ENCODE results near the gene MCHR1.
"Not testable (repeated sequence)": the region's sequence is repeated elsewhere in the genome, so short reads cannot be mapped to it uniquely, and the experiment has no call there.

MCHR1 gene, protein sequence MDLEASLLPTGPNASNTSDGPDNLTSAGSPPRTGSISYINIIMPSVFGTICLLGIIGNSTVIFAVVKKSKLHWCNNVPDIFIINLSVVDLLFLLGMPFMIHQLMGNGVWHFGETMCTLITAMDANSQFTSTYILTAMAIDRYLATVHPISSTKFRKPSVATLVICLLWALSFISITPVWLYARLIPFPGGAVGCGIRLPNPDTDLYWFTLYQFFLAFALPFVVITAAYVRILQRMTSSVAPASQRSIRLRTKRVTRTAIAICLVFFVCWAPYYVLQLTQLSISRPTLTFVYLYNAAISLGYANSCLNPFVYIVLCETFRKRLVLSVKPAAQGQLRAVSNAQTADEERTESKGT

DNA sequence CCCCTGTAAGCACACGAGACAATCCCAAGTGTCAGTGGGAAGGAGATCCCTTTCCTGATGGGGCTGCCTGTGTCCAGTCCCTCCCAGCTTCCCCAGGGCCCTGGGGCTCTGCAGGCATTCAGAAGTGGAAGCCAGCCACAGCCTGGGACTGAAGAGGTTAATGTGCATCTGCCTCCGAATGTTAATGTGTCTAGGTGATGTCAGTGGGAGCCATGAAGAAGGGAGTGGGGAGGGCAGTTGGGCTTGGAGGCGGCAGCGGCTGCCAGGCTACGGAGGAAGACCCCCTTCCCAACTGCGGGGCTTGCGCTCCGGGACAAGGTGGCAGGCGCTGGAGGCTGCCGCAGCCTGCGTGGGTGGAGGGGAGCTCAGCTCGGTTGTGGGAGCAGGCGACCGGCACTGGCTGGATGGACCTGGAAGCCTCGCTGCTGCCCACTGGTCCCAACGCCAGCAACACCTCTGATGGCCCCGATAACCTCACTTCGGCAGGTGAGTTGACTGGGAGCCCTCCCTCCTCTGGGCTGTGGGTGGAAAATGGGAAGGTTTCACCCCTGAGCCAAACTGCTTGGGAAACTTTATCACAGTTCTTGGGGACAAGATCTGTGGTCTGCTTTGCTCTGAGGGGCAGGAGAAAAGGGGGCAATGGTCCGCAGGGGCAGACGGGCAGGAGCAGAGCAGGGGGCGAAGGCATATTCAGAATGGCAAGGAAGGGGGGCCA lies at the start of gene MCHR1:
MCHR1 (plus strand) TSS at position 236 of the 715 bp plus-strand sequence; CDS start at position 405, 169 bp downstream.
- no peak for DNase-seq

DNA sequence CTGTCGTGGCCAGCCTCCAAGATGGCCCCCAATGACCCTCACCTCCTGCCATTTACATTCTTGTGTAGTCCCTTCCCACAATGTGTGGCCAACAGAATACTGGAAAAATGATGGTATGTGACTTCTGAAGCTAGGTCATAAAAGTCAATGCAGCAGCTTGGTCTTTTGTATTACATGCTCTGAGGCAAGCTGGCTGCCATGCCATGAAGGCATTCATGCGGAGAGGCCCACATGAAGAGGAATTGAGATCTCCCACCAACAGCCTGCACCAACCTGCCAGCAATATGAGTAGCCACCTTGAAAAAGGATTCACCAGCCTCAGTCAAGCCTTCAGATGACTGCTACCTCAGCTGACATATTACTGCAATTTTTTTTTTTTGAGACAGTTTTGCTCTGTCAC lies 47.4 kb upstream of the MCHR1 start:
- no peak for DNase-seq

DNA sequence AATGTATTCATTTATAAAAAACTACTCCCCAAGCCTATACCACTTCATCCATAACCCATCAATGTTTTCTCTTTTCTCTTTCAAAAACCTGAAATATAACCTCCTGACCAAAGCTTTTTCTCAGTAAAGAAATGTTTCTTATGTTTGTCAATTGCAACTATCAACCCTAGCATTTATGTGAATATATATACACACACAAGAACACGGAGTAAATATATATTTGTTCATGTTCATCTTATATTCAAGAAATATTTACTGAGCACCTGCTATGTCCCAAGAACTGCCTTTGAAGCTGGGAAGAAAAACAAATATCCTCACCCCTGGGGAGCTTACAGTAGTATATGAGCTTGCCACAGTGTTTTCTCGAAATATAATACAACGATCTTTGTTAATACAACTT lies 46.2 kb upstream of the MCHR1 start:
- DNase-seq = no peak

DNA sequence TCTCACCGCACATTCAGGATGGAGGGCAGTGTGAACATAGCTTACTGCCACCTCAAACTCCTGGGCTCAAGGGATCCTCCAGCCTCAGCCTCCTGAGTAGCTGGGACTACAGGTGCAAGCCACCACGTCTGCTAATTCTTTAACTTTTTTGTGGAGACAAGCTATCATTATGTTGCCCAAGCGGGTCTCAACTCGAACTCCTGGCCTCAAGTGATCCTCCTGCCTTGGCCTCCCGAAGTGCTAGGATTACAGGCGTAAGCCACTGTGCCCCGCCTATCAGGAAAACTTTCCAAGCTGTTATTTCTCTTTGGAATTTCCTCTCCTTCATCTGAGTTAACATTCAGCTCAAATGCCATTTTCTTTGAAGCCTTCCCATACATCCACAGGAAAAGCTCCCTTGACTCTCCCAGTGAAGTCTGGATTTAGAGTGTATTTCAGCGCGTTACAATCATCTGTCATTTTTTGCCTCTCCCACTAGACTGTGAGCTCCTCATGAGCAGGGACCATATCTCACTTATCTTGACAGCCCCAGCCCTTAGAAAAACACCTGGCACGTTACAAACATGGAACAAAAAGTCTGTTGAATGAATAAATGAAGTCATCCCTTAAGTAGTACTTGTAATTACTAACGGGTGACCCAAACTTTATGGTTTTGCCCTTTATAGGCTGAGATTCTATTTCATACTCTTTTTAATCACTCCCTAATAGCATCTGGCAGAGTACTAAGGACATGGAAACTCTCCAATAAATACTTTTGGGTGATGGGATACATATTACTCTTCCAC lies 45.0 kb upstream of the MCHR1 start:
- no peak for DNase-seq

DNA sequence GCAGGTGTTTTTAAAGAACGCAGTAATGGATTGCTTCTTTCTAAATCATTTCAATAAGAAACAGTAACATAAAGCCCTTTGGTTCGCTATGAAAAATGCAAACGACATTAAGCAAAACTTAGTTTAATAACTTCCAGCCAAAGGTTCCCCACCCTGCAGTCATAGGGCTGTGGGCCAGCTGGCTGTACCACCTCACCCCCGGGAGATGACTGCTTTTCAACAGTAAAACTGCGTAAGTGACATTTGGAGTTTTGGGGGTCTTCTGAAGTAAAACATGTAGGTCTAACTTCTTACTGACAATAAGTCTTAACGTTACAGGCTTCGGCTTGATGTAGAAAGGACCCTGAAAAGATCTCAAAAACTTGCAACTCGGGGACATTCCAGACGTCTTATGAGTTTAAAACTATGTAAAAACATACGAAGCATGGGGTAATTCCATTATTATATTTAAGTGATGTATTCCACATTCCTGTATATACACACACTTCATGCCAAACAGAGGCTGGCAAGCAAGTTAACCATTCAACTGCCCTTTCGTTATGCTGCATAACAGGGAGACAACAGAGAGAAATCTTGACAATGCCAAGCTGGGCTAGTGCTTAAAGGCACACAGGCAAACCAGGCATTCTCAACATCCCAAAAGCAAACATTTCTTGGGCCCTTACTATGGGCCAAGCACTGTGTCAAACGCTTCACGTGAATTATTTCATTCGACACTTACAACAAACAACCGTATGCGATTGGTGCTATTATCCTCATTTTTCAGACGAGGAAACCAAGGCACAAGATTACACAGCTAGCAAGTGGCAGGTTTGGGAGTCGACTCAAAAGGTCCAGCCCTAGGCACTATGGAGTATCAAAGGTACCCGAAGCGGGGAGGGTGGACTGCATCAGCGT lies 44.0 kb upstream of the MCHR1 start:
- no peak for DNase-seq

DNA sequence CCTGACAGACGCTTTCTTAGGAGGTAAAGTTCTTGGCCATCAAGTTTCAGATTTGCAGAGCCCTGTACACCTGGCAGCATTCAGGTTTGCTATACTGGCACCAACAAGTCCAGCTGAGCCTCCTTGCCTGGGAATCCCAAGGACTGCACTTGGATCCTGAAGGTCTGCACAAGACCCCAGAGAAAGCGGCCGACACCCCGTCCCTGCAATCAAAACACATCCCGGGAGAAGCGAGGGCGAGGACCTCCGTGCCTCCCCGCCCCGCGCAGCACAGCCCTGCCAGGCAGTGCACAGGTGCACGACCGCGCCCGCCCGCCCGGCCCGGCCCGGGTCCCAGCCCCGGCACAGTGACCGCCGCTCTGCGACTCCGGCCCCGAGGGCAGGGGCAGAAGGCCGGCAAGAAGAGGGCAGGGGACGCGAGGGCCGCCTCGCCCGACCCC lies 43.3 kb upstream of the MCHR1 start:
- no peak for DNase-seq

DNA sequence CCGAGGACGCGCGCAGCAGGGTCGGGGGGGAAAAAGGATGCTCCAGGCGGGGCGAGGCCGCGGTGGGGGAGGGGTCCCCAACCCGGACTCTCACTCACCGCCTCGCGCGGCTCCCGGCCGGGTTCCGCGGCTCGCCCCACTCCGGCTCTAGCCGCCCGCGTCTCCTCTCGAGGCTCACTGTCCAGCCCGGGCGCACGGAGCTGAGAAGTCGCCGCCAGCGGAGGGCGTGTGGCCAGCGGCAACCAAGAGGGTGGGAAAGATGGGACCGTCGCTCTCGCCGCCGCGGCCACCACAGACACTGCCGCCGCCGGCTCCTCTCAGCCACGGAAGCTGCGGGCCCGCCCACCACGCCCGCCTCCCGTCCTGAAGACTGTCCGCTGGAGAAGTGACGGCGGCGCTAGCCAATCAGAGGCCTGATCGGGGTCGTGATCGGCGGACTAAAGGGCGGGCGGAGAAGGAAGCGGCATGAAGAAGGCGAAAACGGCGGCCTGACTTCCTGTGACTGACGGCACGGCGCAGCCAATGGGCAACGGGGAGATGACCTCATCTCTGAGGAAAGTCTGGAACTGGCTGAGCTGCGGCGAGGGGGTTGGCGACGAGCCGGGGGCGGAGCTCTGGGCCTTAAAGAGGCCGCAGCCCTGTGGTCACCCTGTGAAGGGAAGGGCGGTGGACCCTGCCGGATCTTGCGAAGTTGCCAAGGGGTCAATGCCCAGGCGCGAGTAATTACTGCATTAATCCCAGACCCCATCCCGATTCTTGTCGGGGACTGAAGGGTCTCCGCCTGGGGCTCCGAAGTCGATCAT lies 42.7 kb upstream of the MCHR1 start, which contains the start of gene MRTFA:
MRTFA (minus strand) TSS at position 340 of the 803 bp plus-strand sequence.
- peak; percentile 98 for DNase-seq

DNA sequence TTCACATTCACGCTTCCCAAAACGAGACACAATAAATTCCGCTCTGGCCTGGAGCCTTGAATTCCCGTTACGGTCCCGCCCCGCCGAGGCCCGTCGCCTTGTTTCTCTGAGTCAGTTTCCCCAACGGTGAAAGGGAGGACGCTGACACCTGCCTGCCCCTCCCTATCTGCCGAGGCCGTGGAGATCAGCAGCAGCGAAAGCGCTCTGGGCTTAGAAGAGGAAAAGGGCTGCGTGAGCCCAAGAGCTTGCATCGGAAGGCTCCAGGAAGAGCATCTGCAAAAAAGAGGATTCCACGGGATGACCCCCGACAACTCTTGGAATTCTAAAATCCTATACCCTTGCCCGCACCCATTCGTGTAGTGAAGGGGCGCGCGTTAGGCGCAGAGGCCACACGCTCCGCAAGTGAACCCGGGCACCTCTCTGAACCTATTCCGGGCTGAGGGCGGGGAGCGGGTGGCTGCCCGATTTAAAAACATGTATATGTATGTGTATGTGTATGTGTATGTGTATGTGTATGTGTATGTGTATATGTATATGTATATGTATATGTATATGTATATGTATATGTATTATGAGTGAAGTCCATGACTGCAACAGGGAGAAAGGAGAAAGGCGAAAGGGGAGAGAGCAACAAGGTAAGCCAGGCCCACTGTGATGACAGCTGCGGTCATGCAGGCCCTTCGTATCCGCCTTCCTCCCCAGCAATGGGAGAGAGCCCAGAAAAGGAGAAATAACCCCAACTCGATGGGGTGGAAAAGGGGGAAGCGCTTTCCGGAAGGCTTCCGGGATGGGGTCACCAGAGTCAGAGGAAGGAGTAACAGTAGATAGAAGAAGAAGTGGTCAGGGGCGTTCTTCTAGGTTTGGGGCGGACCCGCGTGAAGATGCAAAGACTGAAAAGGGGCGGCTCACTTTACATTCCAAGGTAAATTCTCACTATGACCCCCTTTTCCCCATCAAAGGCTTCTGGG lies 41.8 kb upstream of the MCHR1 start:
- DNase-seq = peak; percentile 44

DNA sequence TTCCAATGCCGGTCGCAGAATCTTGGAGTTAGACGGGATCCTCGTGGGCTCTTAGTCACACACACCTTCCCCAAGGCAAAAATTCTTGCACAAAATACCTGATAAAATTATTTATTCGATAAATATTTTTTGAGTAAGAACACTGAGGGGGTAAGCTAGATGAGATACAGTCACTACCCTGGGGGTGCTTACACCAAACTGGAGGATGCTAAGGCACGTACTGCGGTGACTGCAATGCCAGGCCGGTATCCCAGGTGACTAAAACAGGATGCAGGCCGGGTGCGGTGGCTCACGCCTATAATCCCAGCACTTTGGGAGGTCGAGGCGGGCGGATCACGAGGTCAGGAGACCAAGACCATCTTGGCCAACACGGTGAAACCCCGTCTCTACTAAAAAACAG lies 41.0 kb upstream of the MCHR1 start:
- DNase-seq = no peak

DNA sequence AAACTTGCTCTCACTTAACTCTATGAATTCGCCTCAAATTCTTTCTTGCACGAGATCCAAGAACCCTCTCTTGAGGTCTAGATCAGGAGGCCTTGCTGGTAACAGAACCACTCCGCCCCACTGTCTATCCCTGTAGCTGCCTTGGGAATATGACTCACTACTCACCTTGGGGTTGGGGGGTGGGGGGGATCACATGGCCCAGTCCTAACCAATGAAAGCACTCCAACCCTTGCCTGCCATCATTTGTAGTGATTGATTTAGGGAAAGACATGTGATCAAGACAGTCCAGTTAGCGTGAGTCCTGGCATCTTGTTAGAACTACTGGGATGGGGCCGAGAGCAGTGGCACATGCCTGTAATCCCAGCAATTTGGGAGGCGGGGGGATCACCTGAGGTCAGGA lies 38.0 kb upstream of the MCHR1 start:
- no peak for DNase-seq

DNA sequence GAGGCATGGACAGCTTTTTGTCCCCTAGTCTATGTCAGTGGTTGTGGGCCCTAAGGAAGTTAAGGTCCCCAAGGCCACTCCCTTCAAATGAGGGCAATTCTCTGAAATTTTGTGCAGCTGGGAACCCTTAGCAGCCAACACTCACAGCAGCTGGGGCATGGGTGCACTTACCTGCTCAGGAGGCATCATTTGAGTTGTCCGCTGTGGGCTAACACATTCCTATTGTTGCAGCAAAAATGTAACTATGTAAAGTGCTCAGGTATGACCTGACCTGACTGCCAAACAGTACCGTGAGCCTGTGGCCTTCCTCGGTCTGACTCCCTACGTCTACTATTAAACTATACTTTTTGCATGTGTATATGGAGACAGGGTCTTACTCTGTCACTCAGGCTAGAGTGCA lies 37.0 kb upstream of the MCHR1 start:
- DNase-seq = no peak

DNA sequence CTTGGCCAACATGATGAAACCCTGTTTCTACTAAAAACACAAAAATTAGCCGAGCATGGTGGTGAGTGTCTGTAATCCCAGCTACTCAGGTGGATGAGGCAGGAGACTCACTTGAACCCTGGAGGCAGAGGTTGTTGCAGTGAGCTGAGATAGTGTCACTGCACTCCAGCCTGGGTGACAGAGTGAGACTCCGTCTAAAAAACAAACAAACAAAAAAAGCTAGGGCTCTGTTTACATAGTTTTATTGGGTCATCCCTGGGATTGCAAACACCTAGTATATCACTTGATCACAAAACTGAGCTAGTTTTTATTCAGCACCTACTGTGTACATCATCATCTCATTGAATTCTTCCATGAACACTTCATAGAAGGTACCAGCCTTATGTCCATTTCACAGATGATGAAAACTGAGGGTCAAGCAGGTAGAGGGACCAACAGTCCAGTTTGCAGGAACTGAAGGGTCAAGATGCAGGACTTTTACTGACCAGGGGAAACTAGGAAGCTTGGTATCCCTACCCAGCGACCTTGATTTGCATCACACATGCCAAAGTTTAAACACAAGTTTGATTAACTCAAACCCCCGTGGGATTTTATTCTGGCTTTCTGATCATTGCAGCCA lies 33.6 kb upstream of the MCHR1 start:
- no peak for DNase-seq

DNA sequence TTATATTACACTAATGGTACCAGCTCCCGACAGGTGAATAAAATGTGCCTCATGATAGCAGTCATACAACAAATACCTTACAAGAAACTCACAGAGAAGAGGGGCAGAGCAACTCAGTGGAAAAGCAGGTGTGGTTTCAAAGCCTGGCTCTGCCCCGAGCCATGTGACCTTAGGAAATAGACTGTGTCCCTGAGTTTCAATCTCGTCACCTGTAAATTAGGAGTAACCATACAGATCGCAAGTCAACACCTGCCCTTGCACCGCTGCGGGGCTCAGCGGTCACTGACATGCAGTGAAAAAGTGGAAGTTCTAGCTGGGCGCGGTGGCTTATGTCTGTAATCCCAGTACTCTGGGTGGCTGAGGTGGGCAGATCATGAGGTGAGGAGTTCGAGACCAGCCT lies 30.9 kb upstream of the MCHR1 start:
- DNase-seq = no peak

DNA sequence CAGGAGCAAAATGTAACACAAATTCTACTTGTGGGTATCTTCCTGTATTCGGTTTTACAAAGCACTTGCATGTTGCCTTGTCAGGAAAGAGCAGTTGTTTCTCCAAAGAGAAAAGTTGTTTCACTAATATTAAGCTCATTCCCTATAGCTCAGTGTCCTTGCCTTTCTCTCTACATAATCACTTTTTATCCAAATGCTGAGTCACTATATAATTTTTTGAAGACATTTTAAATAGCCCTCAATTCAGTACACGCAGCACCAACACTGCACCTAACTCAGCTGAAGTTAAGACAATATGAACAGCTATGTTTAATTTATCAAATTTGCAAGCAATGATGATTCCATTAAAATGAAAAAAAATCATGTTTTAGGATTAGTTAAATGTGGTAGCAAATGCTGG lies 28.2 kb upstream of the MCHR1 start:
- no peak for DNase-seq

DNA sequence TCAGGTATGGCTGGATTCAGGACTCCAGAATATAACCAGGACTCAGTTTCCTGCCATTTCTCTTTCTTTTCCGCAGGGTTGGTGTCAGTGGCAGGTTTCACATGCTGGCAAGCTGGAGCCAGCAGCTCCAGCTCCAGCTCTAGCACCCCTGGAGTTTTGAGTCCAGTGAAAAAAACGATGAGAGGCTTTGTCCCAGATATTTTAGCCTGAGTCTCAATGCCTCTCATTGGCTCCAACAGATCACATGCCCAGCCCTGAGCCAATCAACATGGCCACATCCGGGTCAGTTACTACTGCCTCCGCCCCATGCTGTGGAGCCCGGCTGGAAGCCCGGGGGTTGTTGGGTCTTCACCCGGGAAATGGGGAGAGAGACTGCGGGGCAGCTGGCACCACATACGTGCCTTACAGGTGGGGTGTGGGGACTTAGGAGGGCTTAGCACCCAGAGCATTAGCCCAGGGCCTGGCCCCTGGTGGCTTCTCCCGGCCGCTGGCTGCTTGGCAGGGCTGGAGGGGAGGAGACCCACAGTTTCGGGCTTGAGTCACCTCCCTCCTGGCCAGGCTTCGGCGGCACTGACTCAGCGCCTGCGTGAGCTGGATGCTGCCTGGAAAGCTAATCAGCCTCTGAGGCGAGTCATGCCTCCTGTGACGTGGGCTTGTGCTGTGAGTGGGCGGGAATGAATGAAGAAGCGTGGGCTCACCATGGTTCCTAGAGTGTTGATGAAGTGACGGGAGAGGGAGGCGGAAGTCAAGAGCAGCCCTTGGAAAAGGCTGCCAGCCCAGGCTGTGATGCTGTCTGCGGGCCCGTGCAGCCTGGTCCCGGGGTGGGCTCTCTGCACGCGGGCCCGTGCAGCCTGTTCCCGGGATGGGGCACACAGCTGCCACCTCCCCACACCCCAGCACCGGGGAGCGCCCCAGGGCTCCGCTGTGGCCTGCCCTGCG lies 27.5 kb upstream of the MCHR1 start:
- peak; percentile 73 for DNase-seq

DNA sequence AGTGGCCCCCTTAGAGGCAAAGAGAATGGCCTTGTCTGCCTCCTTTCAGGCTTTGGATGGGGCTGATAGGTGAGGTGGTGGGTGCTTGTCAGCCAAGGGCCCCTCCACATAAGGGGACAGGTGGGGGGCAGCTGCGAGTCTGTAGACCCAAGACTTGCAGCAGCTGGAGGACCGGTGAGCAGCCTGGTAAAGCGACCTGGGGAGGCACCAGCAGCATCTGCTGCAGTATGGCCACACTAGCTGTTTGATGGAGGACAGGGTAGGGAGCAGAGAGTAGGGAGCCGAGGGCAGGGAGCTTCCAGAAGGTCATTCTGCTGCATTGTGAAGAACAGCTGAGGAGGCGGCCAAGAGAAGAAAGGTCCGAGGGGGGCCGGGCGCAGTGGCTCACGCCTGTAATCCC lies 25.9 kb upstream of the MCHR1 start:
- no peak for DNase-seq

DNA sequence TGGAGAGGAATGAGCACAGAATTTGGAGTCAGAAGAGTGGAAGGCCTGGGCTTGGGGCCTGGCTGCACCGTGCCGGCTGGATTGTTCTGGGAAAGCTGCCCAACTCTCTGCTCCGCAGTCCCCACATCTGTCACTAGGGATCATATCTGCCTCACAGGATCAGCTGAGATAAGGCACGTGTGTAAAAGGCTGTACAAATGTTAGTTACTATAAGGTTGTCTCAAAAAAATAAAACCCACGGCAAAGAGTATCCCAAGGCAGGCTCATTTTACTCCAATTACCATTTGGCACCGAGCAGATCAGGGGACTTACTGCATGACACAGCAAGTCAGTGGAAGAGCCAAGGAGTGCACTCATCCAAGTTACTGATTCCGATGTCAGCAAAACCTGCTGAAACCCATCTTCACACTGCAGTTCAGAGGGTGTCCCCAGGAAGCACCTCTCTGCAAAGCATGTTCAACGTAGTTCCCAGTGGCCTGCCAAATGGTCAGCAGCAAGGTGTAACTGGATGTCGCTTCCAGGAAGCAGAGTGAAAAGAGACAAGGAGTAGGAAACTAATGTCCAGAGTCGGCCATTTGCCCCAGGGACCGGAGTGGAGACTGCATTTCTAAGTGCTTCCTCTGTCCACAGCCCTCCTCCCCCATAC lies 24.6 kb upstream of the MCHR1 start:
- no peak for DNase-seq

DNA sequence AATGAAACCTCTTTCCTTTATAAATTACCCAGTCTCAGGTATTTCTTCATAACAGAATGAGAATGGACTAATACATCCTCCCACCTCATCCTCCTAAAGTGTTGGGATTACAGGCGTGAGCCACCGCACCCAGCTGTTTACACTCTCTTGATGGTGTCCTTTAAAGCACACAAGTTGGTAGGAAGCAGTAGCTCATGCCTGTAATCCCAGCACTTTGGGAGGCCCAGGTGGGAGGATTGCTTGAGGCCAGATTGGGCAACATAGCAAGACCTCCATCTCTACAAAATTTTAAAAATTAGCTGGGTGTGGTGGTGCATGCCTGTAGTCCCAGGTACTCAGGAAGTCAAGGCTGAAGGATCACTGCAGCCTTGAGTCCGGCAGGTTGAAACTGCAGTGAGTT lies 23.3 kb upstream of the MCHR1 start:
- DNase-seq = not testable (repeated sequence)
